Activated B cell treated with CpG ODN at 0.5 μM for 24 hours (primary cell): Measurements from ENCODE around the gene PJVK. TPM values are rescaled to one million over a fixed set of nuclear protein-coding genes. Genes with fewer than 3 reads are reported as not detected.
A peak's percentile ranks its signal among the peaks of the same experiment; 100 is the strongest.

ENCODE experiments used
- ATAC-seq: fragments of 200-7000 bp; cut with Tn5 transposase; one replicate; pipeline ENCODE4 v1.10.0; 2021; ENCODE audit warnings: low read depth, mild to moderate bottlenecking, moderate library complexity
- CTCF ChIA-PET: fragments of 350-600 bp; sonication (Branson Sonifier 250); formaldehyde crosslinking; loops from one replicate; lab custom pipeline; 2021; ENCODE audit warnings: antibody characterized with exemption; lab: Charles Lee
- POLR2A ChIA-PET: fragments of 350-600 bp; sonication (Branson Sonifier 250); formaldehyde crosslinking; loops from one replicate; lab custom pipeline; 2021; ENCODE audit warnings: antibody characterized with exemption; lab: Charles Lee
- DNase-seq: peaks from one replicate; pipeline ENCODE4 v3.0.0; 2022
- H3K27ac Mint-ChIP-seq: one replicate; pipeline ENCODE4 v1.8.0; 2020; ENCODE audit warnings: mixed read lengths
- H3K27me3 Mint-ChIP-seq: one replicate; pipeline ENCODE4 v1.8.0; 2021; ENCODE audit warnings: mixed read lengths
- H3K36me3 Mint-ChIP-seq: one replicate; pipeline ENCODE4 v1.8.0; 2021; ENCODE audit warnings: low read depth, mixed read lengths
- H3K4me1 Mint-ChIP-seq: one replicate; pipeline ENCODE4 v1.8.0; 2021; ENCODE audit warnings: mixed read lengths
- H3K4me3 Mint-ChIP-seq: one replicate; pipeline ENCODE4 v1.8.0; 2020; ENCODE audit warnings: mild to moderate bottlenecking, mixed read lengths
- H3K9me3 Mint-ChIP-seq: one replicate; pipeline ENCODE4 v1.8.0; 2020; ENCODE audit warnings: mixed read lengths
- CTCF ChIP-seq: fragments of 200-600 bp; IDR thresholded peaks from one replicate; pipeline ENCODE4 v1.8.0; 2022; ENCODE audit warnings: antibody characterized with exemption, mild to moderate bottlenecking
- intact Hi-C: fragments of 100-400 bp; cut with micrococcal nuclease; formaldehyde crosslinking; loops from one replicate; pipeline ENCODE4 v1.15.1; 2024
- total RNA-seq: library from RNA; stranded (reverse); gene quantifications from 2 replicates; pipeline ENCODE4 v1.2.3, GENCODE V29; 2022

PJVK gene
- total RNA-seq, 1 donor from 2014 or later = 3.1 TPM

- H3K27me3 Mint-ChIP-seq = no peaks in the 10 kb centered on the region
- ChIA-PET CTCF (no interaction called here), POLR2A (no interaction called here)
Measured at GRCh38 chr2:178428396-178428806, 22.8 kb upstream of the PJVK start.

GRCh38 chr2:178429336-178429735 lies 21.8 kb upstream of the PJVK start:
- POLR2A ChIA-PET = no interaction called here
- no peaks in the 10 kb centered on the region for H3K4me1 Mint-ChIP-seq
- no peak for DNase-seq
- CTCF ChIA-PET = no interaction called here
- no peak overlapping the region for H3K4me3 Mint-ChIP-seq
- H3K27ac Mint-ChIP-seq = no peak overlapping the region
- intact Hi-C loops = no loop called here
- H3K27me3 Mint-ChIP-seq = no peaks in the 10 kb centered on the region
- H3K36me3 Mint-ChIP-seq = peaks cover 71% of the 10 kb centered on the region
- peaks cover 22% of the 10 kb centered on the region for H3K9me3 Mint-ChIP-seq
- ATAC-seq = no peak
- TF ChIP-seq CTCF = no peak

More at GRCh38 chr2:178428396-178428806, 22.8 kb upstream of the PJVK start:
- H3K4me1 Mint-ChIP-seq = no peaks in the 10 kb centered on the region
- ATAC-seq (no peak), DNase-seq (no peak)
- intact Hi-C loops = no loop called here
- no peak overlapping the region for H3K27ac Mint-ChIP-seq
- H3K36me3 Mint-ChIP-seq = peaks cover 64% of the 10 kb centered on the region
- TF ChIP-seq CTCF = no peak
- no peak overlapping the region for H3K4me3 Mint-ChIP-seq
- peaks cover 22% of the 10 kb centered on the region for H3K9me3 Mint-ChIP-seq

- ATAC-seq = no peak
- POLR2A ChIA-PET = interaction anchor here (1.9 kb wide), 1 partner anchor 14 kb away, joined by 6 read pairs; the partner anchor contains the start of genes PJVK and PRKRA
- no peak overlapping the region for H3K4me3 Mint-ChIP-seq
- intact Hi-C loops = no loop called here
- H3K27me3 Mint-ChIP-seq = no peaks in the 10 kb centered on the region
- H3K27ac Mint-ChIP-seq = no peak overlapping the region
- H3K4me1 Mint-ChIP-seq = no peaks in the 10 kb centered on the region
- TF ChIP-seq CTCF = no peak
- peaks cover 78% of the 10 kb centered on the region for H3K36me3 Mint-ChIP-seq
- no peak for DNase-seq
- H3K9me3 Mint-ChIP-seq = no peaks in the 10 kb centered on the region
- CTCF ChIA-PET = no interaction called here
Measured at GRCh38 chr2:178436662-178437061, 14.5 kb upstream of the PJVK start.

- TF ChIP-seq CTCF = no peak
- ChIA-PET POLR2A (interaction anchor here (0.6 kb wide), 1 partner anchor 8 kb away, joined by 3 read pairs; no protein-coding TSS in a partner anchor), CTCF (no interaction called here)
- Mint-ChIP-seq H3K4me3 (no peak overlapping the region), H3K27ac (no peak overlapping the region), H3K9me3 (no peaks in the 10 kb centered on the region), H3K36me3 (peaks cover 73% of the 10 kb centered on the region), H3K27me3 (no peaks in the 10 kb centered on the region), H3K4me1 (no peaks in the 10 kb centered on the region)
- intact Hi-C loops = no loop called here
- ATAC-seq (no peak), DNase-seq (no peak)
Measured at GRCh38 chr2:178441426-178441825, 9.8 kb upstream of the PJVK start.

- Mint-ChIP-seq H3K27me3 (no peaks in the 10 kb centered on the region), H3K27ac (no peak overlapping the region), H3K9me3 (no peaks in the 10 kb centered on the region), H3K4me3 (peak overlapping the region; percentile 9), H3K36me3 (peaks cover 43% of the 10 kb centered on the region), H3K4me1 (peaks cover 28% of the 10 kb centered on the region)
- ChIA-PET POLR2A (interaction anchor here (0.6 to 2.5 kb wide), 4 partner anchors 8 to 35 kb away, joined by 3 to 70 read pairs (median 15); partner anchors contain the start of gene PLEKHA3), CTCF (no interaction called here)
- ATAC-seq (no peak), DNase-seq (no peak)
- intact Hi-C loops = no loop called here
- no peak for TF ChIP-seq CTCF
Measured at GRCh38 chr2:178448968-178449661, 2.1 kb upstream of the PJVK start.
